Astrocyte (in vitro differentiated cells and primary cell): Measurements from ENCODE around the gene KLHL17.

ENCODE experiments used
- EZH2 ChIP-seq: IDR thresholded peaks from 2 replicates; pipeline ENCODE4 v1.6.1; 2012; ENCODE audit warnings: mild to moderate bottlenecking, low read length, inconsistent platforms; ENCODE audit not compliant: insufficient read depth
- TF ChIP-seq, protein P1 (sequence below): IDR thresholded peaks from 2 replicates; pipeline ENCODE4 v1.5.1; 2011; ENCODE audit warnings: low read depth, mild to moderate bottlenecking, inconsistent platforms, low read length, moderate library complexity; ENCODE audit not compliant: insufficient read depth

DNA sequence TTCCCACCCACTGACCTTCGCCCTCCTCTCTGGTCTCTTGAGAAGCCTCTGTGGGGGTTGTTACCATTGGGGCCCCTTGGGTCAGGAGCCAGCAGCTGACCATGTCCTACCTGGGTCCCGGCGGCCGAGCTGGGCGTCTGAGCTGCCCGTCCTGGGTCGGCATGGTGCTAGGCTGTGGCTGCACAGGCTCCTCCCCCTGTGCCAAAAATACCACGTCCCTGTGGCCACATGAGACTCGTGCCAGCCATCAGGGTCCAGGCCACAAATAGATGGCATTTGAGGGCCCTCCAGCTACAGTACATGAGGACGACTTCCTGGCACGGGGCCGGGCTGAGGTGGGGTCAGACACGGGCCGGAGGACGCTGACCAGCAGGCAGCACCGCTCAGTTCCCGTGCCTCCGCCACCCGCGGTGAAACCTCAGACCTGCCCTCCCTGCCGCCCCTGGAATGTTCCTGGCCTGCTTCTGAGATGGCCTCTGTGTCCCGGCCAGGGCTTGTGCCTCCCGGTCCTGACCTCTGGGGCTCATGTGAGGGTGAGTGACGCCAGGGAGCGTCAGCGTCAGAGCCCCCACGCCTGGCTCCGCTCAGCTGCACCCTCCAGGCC, 21.7 kb downstream of the KLHL17 start, which contains the start of gene PERM1:
- TF ChIP-seq, protein P1, sequence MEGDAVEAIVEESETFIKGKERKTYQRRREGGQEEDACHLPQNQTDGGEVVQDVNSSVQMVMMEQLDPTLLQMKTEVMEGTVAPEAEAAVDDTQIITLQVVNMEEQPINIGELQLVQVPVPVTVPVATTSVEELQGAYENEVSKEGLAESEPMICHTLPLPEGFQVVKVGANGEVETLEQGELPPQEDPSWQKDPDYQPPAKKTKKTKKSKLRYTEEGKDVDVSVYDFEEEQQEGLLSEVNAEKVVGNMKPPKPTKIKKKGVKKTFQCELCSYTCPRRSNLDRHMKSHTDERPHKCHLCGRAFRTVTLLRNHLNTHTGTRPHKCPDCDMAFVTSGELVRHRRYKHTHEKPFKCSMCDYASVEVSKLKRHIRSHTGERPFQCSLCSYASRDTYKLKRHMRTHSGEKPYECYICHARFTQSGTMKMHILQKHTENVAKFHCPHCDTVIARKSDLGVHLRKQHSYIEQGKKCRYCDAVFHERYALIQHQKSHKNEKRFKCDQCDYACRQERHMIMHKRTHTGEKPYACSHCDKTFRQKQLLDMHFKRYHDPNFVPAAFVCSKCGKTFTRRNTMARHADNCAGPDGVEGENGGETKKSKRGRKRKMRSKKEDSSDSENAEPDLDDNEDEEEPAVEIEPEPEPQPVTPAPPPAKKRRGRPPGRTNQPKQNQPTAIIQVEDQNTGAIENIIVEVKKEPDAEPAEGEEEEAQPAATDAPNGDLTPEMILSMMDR: no peak
- TF ChIP-seq EZH2: no peak
